ENCODE results near the gene MYCBPAP.

- TF ChIP-seq CTCF (IDR thresholded peaks at IDR 0.05 in 4 of 5, conservative IDR thresholded peaks at IDR 0.05 in 1 of 5) = no peak
- TF ChIP-seq POLR2A (IDR thresholded peaks at IDR 0.05) = no peak
Measured at GRCh38 chr17:50482110-50482509, 26.1 kb upstream of the MYCBPAP start.
